ENCODE results near the gene PKNOX2.

The PKNOX2 gene

DNA sequence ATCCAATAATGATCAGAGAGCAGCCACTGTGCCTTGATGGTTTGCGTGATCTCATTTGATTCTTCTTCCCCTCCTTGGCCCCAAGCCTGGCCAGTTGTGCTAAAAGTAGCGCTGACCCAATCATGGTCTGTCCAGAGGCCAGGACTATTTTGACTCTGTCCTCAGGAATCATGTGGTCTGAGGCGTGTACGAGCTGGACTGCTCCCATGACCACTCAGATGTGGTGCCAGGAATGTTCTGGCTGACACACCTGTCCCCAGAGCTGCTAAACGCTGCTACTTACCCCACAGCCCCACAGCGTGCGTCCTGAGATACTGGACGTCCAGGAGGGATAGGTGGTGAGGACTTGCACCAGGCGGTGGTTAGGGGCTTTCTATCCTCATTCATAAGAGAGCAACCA, 261.1 kb downstream of the PKNOX2 start:
- peaks cover 16% of the 10 kb centered on the region for H3K27me3 ChIP-seq (ENCODE audit: insufficient read depth, low read length, poor library complexity)
- DNase-seq (no peak), ATAC-seq (ENCODE audit: insufficient read depth, low read depth) (no peak)
- H3K4me3 ChIP-seq (ENCODE audit: low read depth in 1 of 2, low read length in 2 of 2), result no peak overlapping the region
- no peaks in the 10 kb centered on the region for H3K4me1 ChIP-seq (ENCODE audit: insufficient read depth, low read length)
- H3K4me2 ChIP-seq (ENCODE audit: insufficient read depth, low read length), result no peak overlapping the region
- H2AFZ ChIP-seq (ENCODE audit: low read depth, low read length), result no peak overlapping the region
- H3K9me3 ChIP-seq (ENCODE audit: insufficient read depth, low read length, severe bottlenecking), result no peaks in the 10 kb centered on the region
- no peaks in the 10 kb centered on the region for H4K20me1 ChIP-seq (ENCODE audit: insufficient read depth, low read length)
- H3K36me3 ChIP-seq (ENCODE audit: insufficient read depth, low read length), result no peaks in the 10 kb centered on the region
- no peaks in the 10 kb centered on the region for H3K79me2 ChIP-seq (ENCODE audit: insufficient read depth, low read length)
- TF ChIP-seq, protein P1, sequence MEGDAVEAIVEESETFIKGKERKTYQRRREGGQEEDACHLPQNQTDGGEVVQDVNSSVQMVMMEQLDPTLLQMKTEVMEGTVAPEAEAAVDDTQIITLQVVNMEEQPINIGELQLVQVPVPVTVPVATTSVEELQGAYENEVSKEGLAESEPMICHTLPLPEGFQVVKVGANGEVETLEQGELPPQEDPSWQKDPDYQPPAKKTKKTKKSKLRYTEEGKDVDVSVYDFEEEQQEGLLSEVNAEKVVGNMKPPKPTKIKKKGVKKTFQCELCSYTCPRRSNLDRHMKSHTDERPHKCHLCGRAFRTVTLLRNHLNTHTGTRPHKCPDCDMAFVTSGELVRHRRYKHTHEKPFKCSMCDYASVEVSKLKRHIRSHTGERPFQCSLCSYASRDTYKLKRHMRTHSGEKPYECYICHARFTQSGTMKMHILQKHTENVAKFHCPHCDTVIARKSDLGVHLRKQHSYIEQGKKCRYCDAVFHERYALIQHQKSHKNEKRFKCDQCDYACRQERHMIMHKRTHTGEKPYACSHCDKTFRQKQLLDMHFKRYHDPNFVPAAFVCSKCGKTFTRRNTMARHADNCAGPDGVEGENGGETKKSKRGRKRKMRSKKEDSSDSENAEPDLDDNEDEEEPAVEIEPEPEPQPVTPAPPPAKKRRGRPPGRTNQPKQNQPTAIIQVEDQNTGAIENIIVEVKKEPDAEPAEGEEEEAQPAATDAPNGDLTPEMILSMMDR (IDR thresholded peaks at IDR 0.05; ENCODE audit: borderline replicate concordance, extremely low read depth, low read length, poor library complexity, severe bottlenecking), result no peak
- no peak for TF ChIP-seq EZH2 (IDR thresholded peaks at IDR 0.05; ENCODE audit: borderline replicate concordance, low read depth, low read length, severe bottlenecking)
- H3K27ac ChIP-seq (ENCODE audit: low read length), result no peak overlapping the region
- H3K9ac ChIP-seq (ENCODE audit: low read depth, low read length), result no peak overlapping the region

DNA sequence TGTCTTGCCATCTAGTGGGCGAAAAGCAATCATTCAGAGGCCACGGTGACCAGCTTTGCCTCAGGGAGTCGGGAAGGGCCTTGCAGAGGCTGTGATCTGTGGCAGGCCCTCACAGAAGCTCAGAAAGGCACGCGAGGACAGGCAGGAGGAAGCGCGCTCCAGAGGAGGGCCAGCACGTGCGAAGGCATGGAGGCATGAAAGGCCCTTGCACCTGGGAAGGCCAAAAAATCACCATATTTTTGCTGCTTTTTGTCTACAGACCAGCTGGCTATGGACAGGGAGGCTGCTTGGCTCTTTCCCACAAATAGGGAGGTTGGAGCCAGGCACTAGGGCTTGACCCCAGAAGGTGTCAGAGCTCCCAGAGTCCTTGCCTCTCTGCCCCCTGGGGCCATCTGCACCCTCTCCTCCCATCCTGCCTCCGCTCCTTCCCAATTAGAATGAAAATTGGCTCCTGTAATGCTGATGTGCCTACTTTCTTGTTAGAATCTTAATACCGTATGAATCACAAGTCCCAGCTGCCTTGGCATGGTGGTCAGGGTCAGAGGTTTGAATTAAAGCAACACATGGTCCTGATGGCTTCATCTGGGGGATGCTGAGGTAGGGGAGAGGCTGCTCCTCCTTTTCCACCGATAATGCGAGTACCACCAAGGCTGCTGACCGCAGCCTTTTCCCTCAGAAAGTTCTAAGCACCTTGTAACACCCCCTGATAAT, 262.4 kb downstream of the PKNOX2 start:
- no peak overlapping the region for H2AFZ ChIP-seq (ENCODE audit: low read depth, low read length)
- H3K4me2 ChIP-seq (ENCODE audit: insufficient read depth, low read length), result no peak overlapping the region
- H4K20me1 ChIP-seq (ENCODE audit: insufficient read depth, low read length), result no peaks in the 10 kb centered on the region
- H3K36me3 ChIP-seq (ENCODE audit: insufficient read depth, low read length), result no peaks in the 10 kb centered on the region
- H3K79me2 ChIP-seq (ENCODE audit: insufficient read depth, low read length), result no peaks in the 10 kb centered on the region
- DNase-seq, result no peak
- H3K4me1 ChIP-seq (ENCODE audit: insufficient read depth, low read length), result no peaks in the 10 kb centered on the region
- TF ChIP-seq, protein P1 (IDR thresholded peaks at IDR 0.05; ENCODE audit: borderline replicate concordance, extremely low read depth, low read length, poor library complexity, severe bottlenecking), result no peak
- no peak for TF ChIP-seq EZH2 (IDR thresholded peaks at IDR 0.05; ENCODE audit: borderline replicate concordance, low read depth, low read length, severe bottlenecking)
- no peak overlapping the region for H3K27ac ChIP-seq (ENCODE audit: low read length)
- H3K9ac ChIP-seq (ENCODE audit: low read depth, low read length), result no peak overlapping the region
- no peaks in the 10 kb centered on the region for H3K9me3 ChIP-seq (ENCODE audit: insufficient read depth, low read length, severe bottlenecking)
- ATAC-seq (ENCODE audit: insufficient read depth, low read depth), result no peak
- peaks cover 12% of the 10 kb centered on the region for H3K27me3 ChIP-seq (ENCODE audit: insufficient read depth, low read length, poor library complexity)
- no peak overlapping the region for H3K4me3 ChIP-seq (ENCODE audit: low read depth in 1 of 2, low read length in 2 of 2)

DNA sequence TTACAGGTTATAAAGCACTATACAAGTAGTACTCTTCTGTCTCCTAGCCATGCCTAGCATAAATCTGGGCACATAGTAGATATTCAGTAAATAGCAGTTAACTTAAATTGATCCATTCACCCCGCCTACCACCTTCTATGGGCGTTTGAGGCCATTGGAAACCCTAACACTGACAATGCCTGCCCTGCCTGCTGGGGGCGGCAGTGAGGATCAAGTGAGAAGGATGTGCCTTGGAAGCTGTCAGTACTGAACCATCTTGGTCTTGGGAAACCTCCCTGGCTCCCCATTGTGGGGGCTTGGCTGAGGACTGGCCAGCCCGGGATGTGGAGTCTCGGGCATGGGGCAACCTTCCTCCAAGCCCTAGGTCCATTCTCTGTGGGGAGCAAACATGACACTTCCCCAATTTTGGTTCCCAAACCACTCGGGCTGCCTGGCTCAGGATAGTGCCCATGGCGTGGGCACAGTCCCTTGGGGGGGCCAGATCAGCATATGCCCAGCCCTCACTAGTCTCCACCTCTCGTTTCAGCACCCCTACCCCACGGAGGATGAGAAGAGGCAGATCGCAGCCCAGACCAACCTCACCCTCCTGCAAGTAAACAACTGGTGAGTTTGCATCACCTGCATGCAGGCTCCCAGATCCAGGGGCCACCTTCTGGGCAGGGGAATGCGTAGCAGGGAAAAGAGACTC, 264.1 kb downstream of the PKNOX2 start:
- Histone ChIP-seq H3K36me3 (ENCODE audit: insufficient read depth, low read length) (no peaks in the 10 kb centered on the region), H3K27me3 (ENCODE audit: insufficient read depth, low read length, poor library complexity) (peaks cover 12% of the 10 kb centered on the region), H3K27ac (ENCODE audit: low read length) (no peak overlapping the region), H3K4me2 (ENCODE audit: insufficient read depth, low read length) (no peak overlapping the region), H3K9me3 (ENCODE audit: insufficient read depth, low read length, severe bottlenecking) (no peaks in the 10 kb centered on the region), H3K4me1 (ENCODE audit: insufficient read depth, low read length) (no peaks in the 10 kb centered on the region), H3K79me2 (ENCODE audit: insufficient read depth, low read length) (no peaks in the 10 kb centered on the region), H3K4me3 (ENCODE audit: low read depth in 1 of 2, low read length in 2 of 2) (no peak overlapping the region), H3K9ac (ENCODE audit: low read depth, low read length) (no peak overlapping the region), H4K20me1 (ENCODE audit: insufficient read depth, low read length) (0 out of 2 replicates have a peak, but pooled peaks cover 2% of the 10 kb centered on the region), H2AFZ (ENCODE audit: low read depth, low read length) (no peak overlapping the region)
- DNase-seq (no peak), ATAC-seq (ENCODE audit: insufficient read depth, low read depth) (no peak)
- TF ChIP-seq, protein P1 (IDR thresholded peaks at IDR 0.05; ENCODE audit: borderline replicate concordance, extremely low read depth, low read length, poor library complexity, severe bottlenecking), result peak; percentile 26
- TF ChIP-seq EZH2 (IDR thresholded peaks at IDR 0.05; ENCODE audit: borderline replicate concordance, low read depth, low read length, severe bottlenecking), result no peak
